NCI-H524 (cell line): ENCODE results near the gene OR52R1.
"Not testable (repeated sequence)": the region's sequence is repeated elsewhere in the genome, so short reads cannot be mapped to it uniquely, and the experiment has no call there.

Experiments
- DNase-seq, 2 experiments: peaks; one replicate each; lab custom pipeline; 2025; lab: John Stamatoyannopoulos, UW

The OR52R1 gene

DNA sequence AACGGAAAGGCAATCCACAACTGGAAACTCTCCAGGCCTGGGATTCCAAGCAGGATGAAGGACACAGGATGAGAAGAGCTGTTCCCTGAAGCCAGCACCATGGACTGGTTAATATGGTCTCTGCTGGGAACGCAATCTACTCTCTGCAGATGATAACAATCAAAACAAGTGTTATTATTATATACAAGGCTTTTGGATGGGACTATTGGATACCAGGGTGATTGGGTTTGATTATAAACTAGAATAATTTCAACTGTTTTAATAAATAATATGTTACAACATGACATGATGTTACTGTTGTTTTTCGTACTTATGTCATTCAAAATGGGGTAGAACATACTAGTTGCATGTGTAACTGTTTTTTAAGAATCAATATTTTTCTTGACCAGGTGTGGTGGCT lies at the start of gene OR52R1:
OR52R1 (minus strand) TSS at position 101 of the 400 bp plus-strand sequence; CDS start at position 101, 0 bp downstream.
- no peak for DNase-seq

GRCh38 chr11:4851033-4851432 lies 46.9 kb upstream of the OR52R1 start:
- DNase-seq = no peak

GRCh38 chr11:4848908-4849532 lies 44.8 kb upstream of the OR52R1 start, which contains the start of gene OR51S1:
TSS of gene OR51S1 (minus strand) at chr11:4849208. CDS start at chr11:4849208, 0 bp downstream.
- no peak for DNase-seq

DNA sequence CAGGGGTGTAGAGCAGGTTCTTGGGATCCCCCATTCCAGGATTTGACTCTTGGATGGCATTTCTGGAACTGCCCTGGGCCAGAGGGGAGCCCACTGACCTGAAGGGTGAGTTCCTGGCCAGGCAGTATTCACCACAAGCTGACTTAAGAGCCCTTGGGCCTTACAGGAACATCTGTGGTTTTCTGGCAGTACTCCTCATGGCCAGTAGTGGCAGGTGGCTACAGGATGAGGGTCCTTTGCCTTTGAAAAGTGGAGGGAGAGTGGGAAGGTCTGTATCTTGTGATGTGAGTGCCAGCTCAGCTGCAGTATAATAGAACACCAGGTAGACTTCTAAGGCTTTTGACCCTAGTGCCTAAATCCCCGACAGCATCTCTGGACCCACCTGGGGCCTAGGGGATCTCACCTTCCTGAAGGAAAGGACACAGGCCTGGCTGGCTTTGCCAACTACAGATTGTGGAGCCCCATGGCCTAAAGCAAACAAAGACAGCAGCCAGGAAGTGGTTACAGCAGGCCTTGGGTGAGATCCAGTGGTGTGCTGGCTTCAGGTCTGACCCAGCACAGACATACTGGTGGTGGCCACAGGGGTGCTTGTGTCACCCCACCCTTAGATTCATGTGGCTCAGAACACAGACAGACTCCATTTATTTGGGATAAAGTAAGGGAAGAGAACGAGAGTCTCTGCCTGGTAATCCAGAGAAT lies 35.8 kb upstream of the OR52R1 start:
- peak in 1 of 2 experiments; percentile 10 for DNase-seq

- DNase-seq = no peak
These were observed 26.7 kb upstream of the OR52R1 start for GRCh38 chr11:4830909-4831308.

GRCh38 chr11:4830346-4830745 lies 26.2 kb upstream of the OR52R1 start:
- DNase-seq = no peak

DNA sequence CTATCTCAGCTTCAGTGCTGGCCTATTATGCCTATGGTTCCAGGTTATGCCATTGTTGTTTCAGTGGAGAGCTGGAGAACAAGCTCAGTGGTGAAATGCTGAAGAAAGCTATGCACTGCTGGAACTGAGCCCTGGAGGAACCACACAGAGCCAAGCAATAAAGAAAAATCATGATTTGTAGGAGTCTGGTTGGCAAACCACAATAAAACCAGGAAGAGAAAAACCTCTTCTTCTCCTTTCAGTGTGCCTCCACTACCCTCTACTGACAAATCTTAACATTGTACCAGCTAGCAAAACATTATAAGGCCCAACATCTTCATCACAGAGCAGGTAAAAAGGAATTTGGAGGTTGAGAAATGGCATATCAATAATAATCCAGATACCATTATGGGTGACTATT lies 22.2 kb upstream of the OR52R1 start:
- peak in 1 of 2 experiments; percentile 25 for DNase-seq

DNA sequence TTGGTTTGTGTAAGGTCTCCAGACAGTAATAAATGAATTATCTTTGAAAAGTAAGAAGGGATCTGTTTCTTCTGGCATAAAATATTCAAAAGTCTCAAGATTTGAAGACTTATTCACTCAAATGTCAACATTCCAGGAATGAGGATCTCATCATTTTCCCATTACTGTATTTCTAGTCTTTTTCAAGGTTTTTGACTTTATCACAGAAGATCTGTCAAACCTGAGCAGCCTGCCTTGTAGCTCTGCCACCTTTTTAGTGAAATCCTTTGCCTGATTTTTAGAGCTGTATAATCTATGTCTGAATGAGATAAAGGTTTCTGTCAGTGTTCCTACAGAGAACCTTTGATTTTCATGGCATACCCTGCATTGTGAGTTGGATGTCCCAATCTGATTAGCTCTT lies 21.0 kb upstream of the OR52R1 start:
- DNase-seq = no peak

DNA sequence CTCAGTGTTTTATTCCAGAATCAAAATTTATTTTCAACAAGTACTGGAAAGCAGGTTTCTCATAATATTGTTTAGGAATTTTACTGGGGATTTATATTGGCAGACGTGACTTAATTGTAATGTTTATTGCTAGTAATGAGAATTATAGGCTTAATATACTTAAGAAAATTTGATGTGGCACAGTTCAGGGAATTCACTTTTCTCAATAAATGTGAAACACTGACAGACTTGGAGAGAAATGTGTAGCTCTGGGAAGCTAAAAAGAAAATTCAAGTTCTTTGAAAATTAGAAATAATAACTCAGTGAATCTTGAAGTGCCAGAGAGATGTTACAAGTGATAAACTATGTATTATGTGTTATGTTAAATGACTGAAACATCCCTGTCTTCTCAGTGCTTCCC lies 16.8 kb upstream of the OR52R1 start, which contains the start of gene OR51F2:
OR51F2 (plus strand) TSS at position 301 of the 400 bp plus-strand sequence. CDS start 101 bp downstream, outside the sequence.
- DNase-seq = no peak

GRCh38 chr11:4809246-4809645 lies 5.1 kb upstream of the OR52R1 start:
- DNase-seq = no peak

- DNase-seq = no peak
These were observed 4.3 kb upstream of the OR52R1 start for GRCh38 chr11:4808476-4808875.

- not testable (repeated sequence) for DNase-seq
These were observed 2.9 kb downstream of the OR52R1 start for GRCh38 chr11:4801316-4801715.

DNA sequence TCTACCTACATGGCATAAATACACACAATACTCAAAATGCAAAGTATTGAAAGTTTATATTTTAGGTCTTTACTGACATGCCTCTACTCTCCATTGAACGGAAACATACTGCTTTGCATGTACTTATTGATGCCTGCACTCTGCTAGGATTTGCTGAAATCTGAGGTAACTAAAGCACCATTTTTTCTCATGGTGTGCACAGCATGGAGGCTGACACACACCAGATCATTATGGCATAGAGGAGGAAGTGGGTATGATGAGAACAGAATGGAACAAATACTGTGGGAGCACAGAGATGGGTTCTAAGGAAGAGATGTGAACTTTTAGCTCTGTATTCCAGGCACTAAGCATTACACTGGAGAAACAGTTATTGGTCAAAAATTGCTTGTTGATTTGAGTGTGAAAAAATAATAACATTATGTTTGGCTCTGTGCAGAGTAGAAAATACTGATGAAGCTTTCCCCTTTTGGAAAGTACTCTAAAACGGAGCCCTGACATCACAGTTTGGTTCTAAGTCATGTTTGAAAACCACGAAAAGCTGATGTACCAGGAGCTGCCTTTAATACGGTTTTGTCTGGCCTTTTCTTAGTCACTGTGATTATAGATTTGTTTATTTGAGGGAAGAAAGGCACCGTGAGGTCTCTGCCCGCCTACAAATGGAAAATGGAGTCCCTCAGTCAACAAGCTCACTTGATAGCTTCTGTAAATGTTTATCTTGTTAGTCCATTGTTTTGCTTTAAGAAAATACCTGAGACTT lies 5.6 kb downstream of the OR52R1 start:
- no peak for DNase-seq

DNA sequence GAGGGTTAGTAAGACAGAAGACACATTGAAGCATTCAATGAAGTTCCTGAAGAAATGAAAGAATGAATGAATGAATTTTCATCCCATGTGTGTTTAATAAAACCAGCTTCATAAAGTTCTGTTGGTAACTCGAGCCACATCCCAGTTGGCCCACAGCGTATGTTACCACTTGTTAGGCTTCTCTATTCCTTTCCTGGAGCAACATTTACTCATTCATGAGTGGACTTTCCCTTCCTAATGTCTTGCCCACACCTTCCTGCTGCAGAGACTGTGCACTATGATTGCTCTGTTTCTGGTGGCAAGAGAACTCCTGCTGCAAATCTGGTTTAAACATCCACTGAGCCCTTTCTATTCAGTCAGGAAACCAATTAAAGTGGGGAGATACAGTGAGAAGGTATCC lies 7.0 kb downstream of the OR52R1 start:
- DNase-seq = no peak

DNA sequence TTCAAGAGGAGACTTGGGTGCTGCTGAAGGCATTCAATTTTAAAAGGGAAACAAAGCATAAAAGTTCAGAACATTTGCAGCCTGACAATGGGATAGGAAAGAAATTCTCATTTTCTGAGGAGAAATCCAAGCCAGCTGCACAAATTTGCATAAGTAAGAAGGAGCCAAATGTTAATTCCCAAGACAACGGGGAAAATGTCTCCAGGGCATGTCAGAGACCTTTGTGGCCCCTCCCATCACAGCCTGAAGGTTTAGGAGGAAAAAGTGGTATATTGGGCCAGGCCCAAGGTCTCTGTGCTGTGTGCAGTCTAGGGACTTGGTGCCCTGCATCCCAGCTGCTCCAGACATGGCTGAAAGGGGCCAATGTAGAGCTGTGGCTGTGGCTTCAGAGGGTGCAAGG lies 21.7 kb downstream of the OR52R1 start:
- DNase-seq = no peak

- DNase-seq = no peak
These were observed 34.3 kb downstream of the OR52R1 start, which contains the start of gene OR51F1 for GRCh38 chr11:4769838-4770237. TSS of gene OR51F1 (minus strand) at chr11:4769938. CDS start at chr11:4769938, 0 bp downstream.

- no peak for DNase-seq
These were observed 36.1 kb downstream of the OR52R1 start for GRCh38 chr11:4768094-4768493.

DNA sequence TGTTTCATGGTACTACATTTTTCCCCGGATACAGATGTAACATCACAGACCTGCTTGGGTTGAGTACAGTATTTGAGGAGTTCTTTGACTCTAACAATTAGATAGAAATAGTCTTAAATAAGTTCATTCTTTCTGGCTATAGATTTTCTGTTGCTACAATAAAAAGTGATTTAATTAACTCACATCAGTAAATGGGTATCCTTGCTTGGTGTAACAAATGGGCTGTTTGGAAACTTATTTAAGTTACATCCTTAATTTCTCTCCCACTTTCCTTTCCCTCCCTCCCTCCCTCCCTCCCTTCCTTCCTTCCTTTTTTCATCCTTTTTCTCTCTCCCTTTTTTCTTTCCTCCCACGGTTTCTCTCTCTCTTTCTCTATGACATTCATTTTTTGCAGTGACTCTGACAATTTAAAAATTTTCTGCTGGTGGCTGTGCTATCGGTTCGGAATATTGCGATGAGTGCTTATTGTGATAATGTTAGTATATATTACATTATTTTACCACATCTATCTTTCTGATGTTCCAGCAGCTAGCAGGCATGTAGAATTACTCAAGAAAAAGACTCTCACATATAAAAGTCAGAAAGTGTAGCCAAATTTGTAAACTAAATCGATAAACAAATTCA lies 37.6 kb downstream of the OR52R1 start:
- no peak for DNase-seq

DNA sequence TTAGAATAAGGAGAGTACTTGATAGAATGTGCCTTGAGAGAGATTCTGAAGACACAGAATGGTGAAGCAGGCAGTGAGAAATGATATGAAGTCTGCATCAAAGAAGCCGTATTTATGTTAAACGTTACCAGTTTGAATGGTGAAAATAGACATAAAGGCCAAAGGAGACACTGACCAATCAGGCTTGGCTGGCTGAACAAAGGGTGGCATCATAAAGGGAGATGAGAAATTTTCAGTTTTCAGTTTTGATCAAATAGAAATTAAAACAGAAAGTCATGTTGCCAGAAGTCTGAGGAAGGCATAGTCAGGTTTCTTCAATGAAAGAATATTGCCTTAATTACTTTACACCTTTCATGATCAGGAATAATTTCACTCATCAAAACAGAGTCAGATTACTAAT lies 41.1 kb downstream of the OR52R1 start:
- no peak for DNase-seq
